Liver (tissue), 9 donors: ENCODE measurements around the gene ADGRG3. TPM values are rescaled to one million over a fixed set of nuclear protein-coding genes. Genes with fewer than 3 reads are reported as not detected.

Experiments
- DNase-seq: peaks from one replicate; pipeline ENCODE4 v3.0.0-alpha.2; 2017; ENCODE audit warnings: low spot score
- H3K27ac ChIP-seq, 2 donors: one replicate each; pipeline ENCODE4 v1.7.0; 2013; ENCODE audit warnings: inconsistent platforms in 2 of 2, low read length in 2 of 2, control low read depth in 1 of 2, low read depth in 1 of 2, mild to moderate bottlenecking in 1 of 2
- H3K27me3 ChIP-seq, 4 donors: one replicate each; pipeline versions ENCODE4 v1.6.1 to v1.7.0; 2013; ENCODE audit warnings: low read length in 3 of 4, inconsistent platforms in 1 of 4, mild to moderate bottlenecking in 1 of 4, moderate library complexity in 1 of 4; ENCODE audit not compliant: control insufficient read depth in 4 of 4, insufficient read depth in 4 of 4
- H3K36me3 ChIP-seq, 4 donors: one replicate each; pipeline versions ENCODE4 v1.6.1 to v1.7.0; 2013; ENCODE audit warnings: low read length in 3 of 4, mild to moderate bottlenecking in 3 of 4, low read depth in 1 of 4, moderate library complexity in 1 of 4; ENCODE audit not compliant: control insufficient read depth in 4 of 4, insufficient read depth in 3 of 4
- H3K4me1 ChIP-seq, 4 donors: one replicate each; pipeline versions ENCODE4 v1.6.1 to v1.7.0; 2013; ENCODE audit warnings: low read length in 3 of 4, mild to moderate bottlenecking in 3 of 4, moderate library complexity in 1 of 4; ENCODE audit not compliant: control insufficient read depth in 4 of 4, insufficient read depth in 4 of 4
- H3K4me3 ChIP-seq, 3 donors: one replicate each; pipeline versions ENCODE4 v1.6.1 to v1.7.0; 2013; ENCODE audit warnings: low read length in 3 of 3, control low read depth in 1 of 3, low read depth in 1 of 3, mild to moderate bottlenecking in 1 of 3
- H3K9ac ChIP-seq, 2 donors: one replicate each; pipeline ENCODE4 v1.7.0; 2013; ENCODE audit warnings: low read length in 2 of 2, mild to moderate bottlenecking in 2 of 2, moderate library complexity in 2 of 2, control low read depth in 1 of 2, low read depth in 1 of 2
- H3K9me3 ChIP-seq, 4 donors: one replicate each; pipeline versions ENCODE4 v1.6.1 to v1.7.0; 2013; ENCODE audit warnings: low read length in 3 of 4; ENCODE audit not compliant: control insufficient read depth in 4 of 4
- EGR1 ChIP-seq, 2 donors: IDR thresholded peaks; 2 replicates each; pipeline ENCODE4 v1.6.1; 2016 to 2018; ENCODE audit warnings: antibody characterized with exemption in 2 of 2, low read depth in 2 of 2
- FOXA1 ChIP-seq: IDR thresholded peaks from 2 replicates; pipeline ENCODE4 v1.6.1; 2016; ENCODE audit warnings: antibody characterized with exemption
- FOXA2 ChIP-seq: IDR thresholded peaks from 2 replicates; pipeline ENCODE4 v1.6.1; 2016; ENCODE audit warnings: antibody characterized with exemption
- GABPA ChIP-seq, 2 donors: IDR thresholded peaks in 1 of 2; conservative IDR thresholded peaks in 1 of 2; 2 replicates each; pipeline ENCODE4 v1.6.1; 2016; ENCODE audit warnings: antibody characterized with exemption in 2 of 2, mild to moderate bottlenecking in 1 of 2, moderate library complexity in 1 of 2
- HNF4A ChIP-seq, 2 donors: conservative IDR thresholded peaks; 2 replicates each; pipeline ENCODE4 v1.6.1; 2016; ENCODE audit warnings: antibody characterized with exemption in 2 of 2, mild to moderate bottlenecking in 2 of 2
- HNF4G ChIP-seq: IDR thresholded peaks from 2 replicates; pipeline ENCODE4 v1.6.1; 2016; ENCODE audit warnings: antibody characterized with exemption
- JUND ChIP-seq, 2 donors: IDR thresholded peaks; 2 replicates each; pipeline ENCODE4 v1.6.1; 2016; ENCODE audit warnings: antibody characterized with exemption in 2 of 2
- NR2F2 ChIP-seq: IDR thresholded peaks from 2 replicates; pipeline ENCODE4 v1.6.1; 2016; ENCODE audit warnings: antibody characterized with exemption
- RAD21 ChIP-seq, 2 donors: IDR thresholded peaks; 2 replicates each; pipeline ENCODE4 v1.6.1; 2016; ENCODE audit warnings: antibody characterized with exemption in 2 of 2, mild to moderate bottlenecking in 2 of 2
- RXRA ChIP-seq, 2 donors: IDR thresholded peaks; 2 replicates each; pipeline ENCODE4 v1.6.1; 2017 to 2018; ENCODE audit warnings: antibody characterized with exemption in 2 of 2, mild to moderate bottlenecking in 1 of 2
- SP1 ChIP-seq: IDR thresholded peaks from 2 replicates; pipeline ENCODE4 v1.6.1; 2018; ENCODE audit warnings: antibody characterized with exemption, mild to moderate bottlenecking
- TAF1 ChIP-seq: conservative IDR thresholded peaks from 2 replicates; pipeline ENCODE4 v1.6.1; 2016; ENCODE audit warnings: antibody characterized with exemption, mild to moderate bottlenecking
- YY1 ChIP-seq: IDR thresholded peaks from 2 replicates; pipeline ENCODE4 v1.6.1; 2016; ENCODE audit warnings: antibody characterized with exemption, mild to moderate bottlenecking
- WGBS: extraction: QIAGEN DNeasy Blood & Tissue Kit; methylation state at CpG from one replicate; pipeline ENCODE4 v1.1.7; 2013; 5-methylcytosine and 5-hydroxymethylcytosine counted together
- polyA plus RNA-seq, 2 donors: library from polyadenylated mRNA; stranded (reverse) in 1 of 2; unstranded in 1 of 2; fragments of 200-250 nt in 1 of 2; fragments of >200 nt in 1 of 2; fragmentation: Nextera tagmentation in 1 of 2; extraction: Ambion mirVana in 1 of 2; gene quantifications; one replicate each; pipeline versions ENCODE4 v1.2.1 to v1.2.3, GENCODE V29; 2013 to 2015
- total RNA-seq, 2 donors: library from RNA; depleted of rRNA; stranded (reverse); fragments of >200 nt; gene quantifications; one replicate each; pipeline ENCODE4 v1.2.3, GENCODE V29; 2014
- TF ChIP-seq, protein P1 (sequence below): IDR thresholded peaks from 2 replicates; pipeline ENCODE4 v1.6.1; 2016; ENCODE audit warnings: antibody characterized with exemption, mild to moderate bottlenecking
- TF ChIP-seq, protein P2 (sequence below): IDR thresholded peaks from 2 replicates; pipeline ENCODE4 v1.6.1; 2016; ENCODE audit warnings: antibody characterized with exemption
- TF ChIP-seq, protein P3 (sequence below): IDR thresholded peaks from 2 replicates; pipeline ENCODE4 v1.6.1; 2016; ENCODE audit warnings: antibody characterized with exemption
- TF ChIP-seq, protein P4 (sequence below): fragments of 150-350 bp; IDR thresholded peaks from 2 replicates; pipeline ENCODE4 v1.5.1; 2017; ENCODE audit warnings: improper control_type of control experiment, low read depth, low read length; ENCODE audit not compliant: missing input control
- TF ChIP-seq, protein P5 (sequence below): IDR thresholded peaks from 2 replicates; pipeline ENCODE4 v1.6.1; 2016; ENCODE audit warnings: antibody characterized with exemption
- donor health status: healthy.
- donor health status: healthy.
- donor health status: healthy.
- donor health status: healthy.
- donor health status: healthy.

ADGRG3 gene
- total and polyA plus RNA-seq, 4 donors, result 0.52 to 3.2 (median 1.0) TPM

DNA sequence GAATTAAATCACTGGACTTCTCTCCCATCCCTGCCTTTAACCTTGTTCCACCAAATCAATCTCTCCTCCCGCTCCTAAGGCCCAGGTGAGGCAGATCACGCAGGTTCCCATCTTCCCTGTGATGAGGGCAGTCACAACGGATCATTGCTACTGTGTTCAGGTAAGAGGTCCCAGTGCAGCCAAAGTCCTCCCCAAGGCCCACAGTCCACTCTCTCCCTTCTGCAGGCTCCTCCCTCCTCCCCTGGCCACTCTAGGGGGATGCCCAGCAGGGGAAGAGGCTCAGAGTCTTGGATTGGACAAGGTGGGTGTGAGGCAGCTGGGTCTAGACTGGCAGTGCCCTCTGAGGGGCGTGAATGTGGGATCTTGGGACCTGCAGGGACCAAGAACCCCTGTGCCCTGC is 2.6 kb upstream of the ADGRG3 start:
- no peaks in the 10 kb centered on the region for H3K27me3 ChIP-seq
- H3K27ac ChIP-seq, result no peak overlapping the region
- no peak overlapping the region for H3K9ac ChIP-seq
- 87% methylated on average over 4 of the region's 4 CpGs for WGBS
- H3K4me1 ChIP-seq, result peaks cover 0 to 12% (median 7%) of the 10 kb centered on the region in 4 donors
- no peak for TF ChIP-seq RAD21 (IDR thresholded peaks at IDR 0.05)
- TF ChIP-seq, protein P1, sequence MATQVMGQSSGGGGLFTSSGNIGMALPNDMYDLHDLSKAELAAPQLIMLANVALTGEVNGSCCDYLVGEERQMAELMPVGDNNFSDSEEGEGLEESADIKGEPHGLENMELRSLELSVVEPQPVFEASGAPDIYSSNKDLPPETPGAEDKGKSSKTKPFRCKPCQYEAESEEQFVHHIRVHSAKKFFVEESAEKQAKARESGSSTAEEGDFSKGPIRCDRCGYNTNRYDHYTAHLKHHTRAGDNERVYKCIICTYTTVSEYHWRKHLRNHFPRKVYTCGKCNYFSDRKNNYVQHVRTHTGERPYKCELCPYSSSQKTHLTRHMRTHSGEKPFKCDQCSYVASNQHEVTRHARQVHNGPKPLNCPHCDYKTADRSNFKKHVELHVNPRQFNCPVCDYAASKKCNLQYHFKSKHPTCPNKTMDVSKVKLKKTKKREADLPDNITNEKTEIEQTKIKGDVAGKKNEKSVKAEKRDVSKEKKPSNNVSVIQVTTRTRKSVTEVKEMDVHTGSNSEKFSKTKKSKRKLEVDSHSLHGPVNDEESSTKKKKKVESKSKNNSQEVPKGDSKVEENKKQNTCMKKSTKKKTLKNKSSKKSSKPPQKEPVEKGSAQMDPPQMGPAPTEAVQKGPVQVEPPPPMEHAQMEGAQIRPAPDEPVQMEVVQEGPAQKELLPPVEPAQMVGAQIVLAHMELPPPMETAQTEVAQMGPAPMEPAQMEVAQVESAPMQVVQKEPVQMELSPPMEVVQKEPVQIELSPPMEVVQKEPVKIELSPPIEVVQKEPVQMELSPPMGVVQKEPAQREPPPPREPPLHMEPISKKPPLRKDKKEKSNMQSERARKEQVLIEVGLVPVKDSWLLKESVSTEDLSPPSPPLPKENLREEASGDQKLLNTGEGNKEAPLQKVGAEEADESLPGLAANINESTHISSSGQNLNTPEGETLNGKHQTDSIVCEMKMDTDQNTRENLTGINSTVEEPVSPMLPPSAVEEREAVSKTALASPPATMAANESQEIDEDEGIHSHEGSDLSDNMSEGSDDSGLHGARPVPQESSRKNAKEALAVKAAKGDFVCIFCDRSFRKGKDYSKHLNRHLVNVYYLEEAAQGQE, result no peak
- no peak for TF ChIP-seq TAF1
- TF ChIP-seq YY1, result no peak
- TF ChIP-seq, protein P2, sequence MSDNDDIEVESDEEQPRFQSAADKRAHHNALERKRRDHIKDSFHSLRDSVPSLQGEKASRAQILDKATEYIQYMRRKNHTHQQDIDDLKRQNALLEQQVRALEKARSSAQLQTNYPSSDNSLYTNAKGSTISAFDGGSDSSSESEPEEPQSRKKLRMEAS, result no peak
- no peak for TF ChIP-seq HNF4G
- no peak for TF ChIP-seq SP1
- TF ChIP-seq, protein P3, sequence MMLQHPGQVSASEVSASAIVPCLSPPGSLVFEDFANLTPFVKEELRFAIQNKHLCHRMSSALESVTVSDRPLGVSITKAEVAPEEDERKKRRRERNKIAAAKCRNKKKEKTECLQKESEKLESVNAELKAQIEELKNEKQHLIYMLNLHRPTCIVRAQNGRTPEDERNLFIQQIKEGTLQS, result no peak
- TF ChIP-seq GABPA (IDR thresholded peaks at IDR 0.05 in 1 of 2, conservative IDR thresholded peaks at IDR 0.05 in 1 of 2), result no peak
- TF ChIP-seq RXRA (IDR thresholded peaks at IDR 0.05), result no peak
- no peak for TF ChIP-seq HNF4A (conservative IDR thresholded peaks at IDR 0.05)
- TF ChIP-seq NR2F2, result no peak
- TF ChIP-seq, protein P4, sequence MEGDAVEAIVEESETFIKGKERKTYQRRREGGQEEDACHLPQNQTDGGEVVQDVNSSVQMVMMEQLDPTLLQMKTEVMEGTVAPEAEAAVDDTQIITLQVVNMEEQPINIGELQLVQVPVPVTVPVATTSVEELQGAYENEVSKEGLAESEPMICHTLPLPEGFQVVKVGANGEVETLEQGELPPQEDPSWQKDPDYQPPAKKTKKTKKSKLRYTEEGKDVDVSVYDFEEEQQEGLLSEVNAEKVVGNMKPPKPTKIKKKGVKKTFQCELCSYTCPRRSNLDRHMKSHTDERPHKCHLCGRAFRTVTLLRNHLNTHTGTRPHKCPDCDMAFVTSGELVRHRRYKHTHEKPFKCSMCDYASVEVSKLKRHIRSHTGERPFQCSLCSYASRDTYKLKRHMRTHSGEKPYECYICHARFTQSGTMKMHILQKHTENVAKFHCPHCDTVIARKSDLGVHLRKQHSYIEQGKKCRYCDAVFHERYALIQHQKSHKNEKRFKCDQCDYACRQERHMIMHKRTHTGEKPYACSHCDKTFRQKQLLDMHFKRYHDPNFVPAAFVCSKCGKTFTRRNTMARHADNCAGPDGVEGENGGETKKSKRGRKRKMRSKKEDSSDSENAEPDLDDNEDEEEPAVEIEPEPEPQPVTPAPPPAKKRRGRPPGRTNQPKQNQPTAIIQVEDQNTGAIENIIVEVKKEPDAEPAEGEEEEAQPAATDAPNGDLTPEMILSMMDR, result no peak
- TF ChIP-seq FOXA2, result no peak
- no peak for DNase-seq
- H3K9me3 ChIP-seq, result no peaks in the 10 kb centered on the region
- no peak overlapping the region for H3K4me3 ChIP-seq
- no peaks in the 10 kb centered on the region for H3K36me3 ChIP-seq

DNA sequence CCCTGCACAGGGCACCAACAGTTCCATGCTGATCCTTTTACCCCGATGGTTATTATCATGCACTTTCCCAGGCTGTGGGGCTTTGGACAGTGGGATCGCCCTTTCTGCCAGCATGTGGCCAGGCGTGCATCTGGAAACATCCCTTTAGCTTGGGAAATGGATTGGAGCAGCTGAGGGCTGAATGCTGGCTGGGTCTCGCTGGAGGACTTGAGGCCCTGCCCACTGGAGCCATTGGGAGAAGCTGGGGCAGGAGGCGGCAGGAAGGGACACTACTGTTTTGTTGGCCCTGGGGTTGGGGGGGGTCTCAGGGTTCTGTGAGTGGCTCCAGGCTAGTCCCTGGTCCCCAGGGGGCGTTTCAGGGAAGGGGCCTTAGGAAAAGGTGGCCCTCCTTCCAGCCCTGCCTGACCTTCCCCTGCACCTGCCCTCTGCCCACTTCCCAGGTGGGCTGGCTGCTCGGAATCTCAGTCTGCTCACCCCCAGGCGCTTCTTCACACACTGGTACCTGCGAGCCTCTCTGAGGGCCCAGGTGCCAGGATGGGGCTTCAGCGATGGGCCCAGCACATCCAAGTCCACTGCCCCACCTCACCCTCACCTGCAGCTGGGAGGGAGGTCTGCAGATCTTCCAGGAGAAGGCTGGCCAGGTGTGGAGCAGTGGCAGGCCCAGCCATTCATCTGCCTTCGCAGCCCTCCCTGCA is 1.6 kb upstream of the ADGRG3 start:
- no peak overlapping the region for H3K27ac ChIP-seq
- H3K27me3 ChIP-seq, result no peaks in the 10 kb centered on the region
- H3K4me1 ChIP-seq, result peaks cover 0 to 12% (median 7%) of the 10 kb centered on the region in 4 donors
- no peak overlapping the region for H3K9ac ChIP-seq
- no peaks in the 10 kb centered on the region for H3K36me3 ChIP-seq
- WGBS, result 92% methylated on average over 11 of the region's 11 CpGs
- DNase-seq, result no peak
- no peak overlapping the region for H3K4me3 ChIP-seq
- H3K9me3 ChIP-seq, result no peaks in the 10 kb centered on the region
- TF ChIP-seq NR2F2 (no peak), RAD21 (IDR thresholded peaks at IDR 0.05) (no peak), JUND (IDR thresholded peaks at IDR 0.05) (no peak), FOXA2 (no peak), HNF4G (no peak), GABPA (IDR thresholded peaks at IDR 0.05 in 1 of 2, conservative IDR thresholded peaks at IDR 0.05 in 1 of 2) (no peak), FOXA1 (no peak), EGR1 (IDR thresholded peaks at IDR 0.05; ENCODE audit: low read depth in 2 of 2) (no peak), YY1 (no peak), HNF4A (conservative IDR thresholded peaks at IDR 0.05) (no peak), TAF1 (no peak), RXRA (IDR thresholded peaks at IDR 0.05) (no peak), SP1 (no peak)
- TF ChIP-seq, protein P2, result no peak
- TF ChIP-seq, protein P5, sequence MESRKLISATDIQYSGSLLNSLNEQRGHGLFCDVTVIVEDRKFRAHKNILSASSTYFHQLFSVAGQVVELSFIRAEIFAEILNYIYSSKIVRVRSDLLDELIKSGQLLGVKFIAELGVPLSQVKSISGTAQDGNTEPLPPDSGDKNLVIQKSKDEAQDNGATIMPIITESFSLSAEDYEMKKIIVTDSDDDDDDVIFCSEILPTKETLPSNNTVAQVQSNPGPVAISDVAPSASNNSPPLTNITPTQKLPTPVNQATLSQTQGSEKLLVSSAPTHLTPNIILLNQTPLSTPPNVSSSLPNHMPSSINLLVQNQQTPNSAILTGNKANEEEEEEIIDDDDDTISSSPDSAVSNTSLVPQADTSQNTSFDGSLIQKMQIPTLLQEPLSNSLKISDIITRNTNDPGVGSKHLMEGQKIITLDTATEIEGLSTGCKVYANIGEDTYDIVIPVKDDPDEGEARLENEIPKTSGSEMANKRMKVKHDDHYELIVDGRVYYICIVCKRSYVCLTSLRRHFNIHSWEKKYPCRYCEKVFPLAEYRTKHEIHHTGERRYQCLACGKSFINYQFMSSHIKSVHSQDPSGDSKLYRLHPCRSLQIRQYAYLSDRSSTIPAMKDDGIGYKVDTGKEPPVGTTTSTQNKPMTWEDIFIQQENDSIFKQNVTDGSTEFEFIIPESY, result no peak
- TF ChIP-seq, protein P3, result no peak
- TF ChIP-seq, protein P1, result no peak
